Transverse colon (tissue), 4 donors: Measurements from ENCODE around the gene ZFPM1. TPM values are rescaled to one million over a fixed set of nuclear protein-coding genes. Genes with fewer than 3 reads are reported as not detected.

Experiments used
- DNase-seq: peaks from one replicate; pipeline ENCODE4 v3.0.0-alpha.2; 2019
- H3K27ac ChIP-seq, 4 donors: fragments of 200-600 bp; sonication (generic); 2 replicates each; pipeline ENCODE4 v1.5.1; 2016 to 2018; ENCODE audit warnings: inconsistent platforms in 4 of 4
- H3K27me3 ChIP-seq: fragments of 200-600 bp; sonication (generic); 2 replicates; pipeline ENCODE4 v1.5.1; 2017; ENCODE audit warnings: inconsistent platforms
- H3K36me3 ChIP-seq, 4 donors: fragments of 200-600 bp; sonication (generic); 2 replicates each; pipeline ENCODE4 v1.5.1; 2017 to 2019; ENCODE audit warnings: inconsistent platforms in 4 of 4
- H3K4me1 ChIP-seq, 4 donors: fragments of 200-600 bp; sonication (generic); 2 replicates each; pipeline ENCODE4 v1.5.1; 2017 to 2020; ENCODE audit warnings: inconsistent platforms in 4 of 4
- H3K4me3 ChIP-seq, 4 donors: fragments of 200-600 bp; sonication (generic); 1 replicate in 1 of 4; 2 replicates in 3 of 4; pipeline versions ENCODE4 v1.5.1 to v1.6.1; 2017 to 2019; ENCODE audit warnings: inconsistent platforms in 4 of 4
- H3K9me3 ChIP-seq, 2 donors: fragments of 200-600 bp; sonication (generic); 2 replicates each; pipeline ENCODE4 v1.5.1; 2017 to 2019; ENCODE audit warnings: inconsistent platforms in 2 of 2
- EP300 ChIP-seq: sonication (generic); formaldehyde crosslinking; IDR thresholded peaks from one replicate; pipeline ENCODE4 v1.6.1; 2017; ENCODE audit warnings: antibody characterized with exemption, low read depth
- POLR2A ChIP-seq: fragments of 450-650 bp; IDR thresholded peaks from one replicate; pipeline ENCODE4 v1.6.1; 2016; ENCODE audit warnings: antibody characterized with exemption, mild to moderate bottlenecking, moderate library complexity
- POLR2AphosphoS5 ChIP-seq, 3 donors: sonication (generic); formaldehyde crosslinking; IDR thresholded peaks; one replicate each; pipeline ENCODE4 v1.6.1; 2016; ENCODE audit warnings: antibody characterized with exemption in 3 of 3
- WGBS, 2 donors: methylation state at CpG; one replicate each; pipeline ENCODE4 v1.1.5; 2018; ENCODE audit warnings: low coverage in 1 of 2; 5-methylcytosine and 5-hydroxymethylcytosine counted together
- in situ Hi-C, 4 donors: fragments of 200-750 bp; cut with MboI; loops; one replicate each; pipeline versions ENCODE4 v1.15.0 to v1.15.1; 2017; ENCODE audit warnings: low sequenced_read_pairs in 3 of 4, low pct_ligation_motif_present in 1 of 4, low pct_unique_long_range_greater_than_20kb in 1 of 4
- intact Hi-C: fragments of 100-400 bp; cut with DNase I; formaldehyde crosslinking; loops from one replicate; pipeline ENCODE4 v1.15.1; 2023; ENCODE audit warnings: low total_unique reads
- total RNA-seq, 4 donors: library from RNA; depleted of rRNA; stranded (reverse); fragments of >200 nt; gene quantifications; one replicate each; pipeline ENCODE4 v1.1.0, GENCODE V29; 2016
- TF ChIP-seq, protein P1 (sequence below), 5 experiments: fragments of 200-600 bp in 3 of 5; fragments of 450-650 bp in 2 of 5; sonication (generic) in 3 of 5; IDR thresholded peaks; 1 replicate in 2 of 5; 2 replicates in 3 of 5; pipeline ENCODE4 v1.5.1; 2016 to 2017; ENCODE audit warnings: antibody characterized with exemption in 5 of 5, inconsistent platforms in 3 of 5, mild to moderate bottlenecking in 2 of 5, moderate library complexity in 1 of 5

Gene ZFPM1
- total RNA-seq, 4 donors from 2014 or later: 1.2 to 4.6 (median 3.1) TPM

DNA sequence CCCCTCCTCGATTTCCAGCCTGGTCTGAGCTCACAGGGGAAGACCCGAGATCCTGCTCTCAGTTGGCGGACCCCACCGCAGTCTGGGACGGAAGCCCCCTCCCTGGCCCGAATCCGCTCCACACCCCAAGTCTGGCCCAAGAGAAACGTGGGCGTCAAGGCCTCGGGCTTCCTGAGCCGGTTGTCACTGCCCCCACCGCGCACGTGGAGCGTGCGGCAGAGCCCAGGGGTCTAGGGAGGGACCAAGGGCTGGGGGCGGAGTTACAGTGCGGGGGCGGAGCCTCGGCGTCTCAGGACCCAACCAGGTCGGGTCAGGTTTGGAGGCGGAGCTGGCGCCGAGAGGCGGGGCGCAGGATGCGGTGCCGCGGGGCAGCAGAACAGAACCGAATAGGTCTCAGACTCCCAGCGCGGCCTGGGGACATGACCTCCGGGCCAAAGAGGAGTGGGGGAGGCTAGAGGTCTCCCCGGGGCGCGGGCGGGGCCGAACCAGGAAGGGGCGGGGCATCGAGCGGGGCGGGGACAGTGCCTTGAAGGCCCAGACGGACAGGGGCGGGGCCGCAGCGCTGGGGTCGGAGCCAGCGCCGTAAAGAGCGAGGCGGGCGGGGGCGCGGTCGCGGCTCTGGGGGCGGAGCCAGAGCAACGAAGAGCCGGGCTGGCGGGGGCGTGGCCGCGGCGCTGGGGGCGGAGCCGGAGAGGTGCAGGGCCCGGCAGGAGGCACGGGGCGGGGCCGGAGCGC is 431 bp upstream of the ZFPM1 start:
- peaks cover 19 to 40% (median 30%) of the 10 kb centered on the region in 4 donors for H3K4me1 ChIP-seq
- H3K27ac ChIP-seq: peak overlapping the region; percentile 73 to 85 (median 82)
- H3K4me3 ChIP-seq: peak overlapping the region; percentile 27 to 64 (median 60)
- in situ Hi-C loops: no loop called here
- H3K9me3 ChIP-seq: no peaks in the 10 kb centered on the region
- H3K36me3 ChIP-seq: no peaks in the 10 kb centered on the region
- TF ChIP-seq, protein P1, sequence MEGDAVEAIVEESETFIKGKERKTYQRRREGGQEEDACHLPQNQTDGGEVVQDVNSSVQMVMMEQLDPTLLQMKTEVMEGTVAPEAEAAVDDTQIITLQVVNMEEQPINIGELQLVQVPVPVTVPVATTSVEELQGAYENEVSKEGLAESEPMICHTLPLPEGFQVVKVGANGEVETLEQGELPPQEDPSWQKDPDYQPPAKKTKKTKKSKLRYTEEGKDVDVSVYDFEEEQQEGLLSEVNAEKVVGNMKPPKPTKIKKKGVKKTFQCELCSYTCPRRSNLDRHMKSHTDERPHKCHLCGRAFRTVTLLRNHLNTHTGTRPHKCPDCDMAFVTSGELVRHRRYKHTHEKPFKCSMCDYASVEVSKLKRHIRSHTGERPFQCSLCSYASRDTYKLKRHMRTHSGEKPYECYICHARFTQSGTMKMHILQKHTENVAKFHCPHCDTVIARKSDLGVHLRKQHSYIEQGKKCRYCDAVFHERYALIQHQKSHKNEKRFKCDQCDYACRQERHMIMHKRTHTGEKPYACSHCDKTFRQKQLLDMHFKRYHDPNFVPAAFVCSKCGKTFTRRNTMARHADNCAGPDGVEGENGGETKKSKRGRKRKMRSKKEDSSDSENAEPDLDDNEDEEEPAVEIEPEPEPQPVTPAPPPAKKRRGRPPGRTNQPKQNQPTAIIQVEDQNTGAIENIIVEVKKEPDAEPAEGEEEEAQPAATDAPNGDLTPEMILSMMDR (IDR thresholded peaks at IDR 0.05): peak in 1 of 5 experiments; percentile 3
- no peak for TF ChIP-seq POLR2AphosphoS5 (IDR thresholded peaks at IDR 0.05)
- TF ChIP-seq EP300: no peak
- no peak for TF ChIP-seq POLR2A
- intact Hi-C loops: no loop called here
- peaks cover 12% of the 10 kb centered on the region for H3K27me3 ChIP-seq
- peak; percentile 99 for DNase-seq
- 6% methylated on average over 39 of the region's 72 CpGs; no CpG with 5 or more reads in 1 of the 2 donors for WGBS, 2 donors

DNA sequence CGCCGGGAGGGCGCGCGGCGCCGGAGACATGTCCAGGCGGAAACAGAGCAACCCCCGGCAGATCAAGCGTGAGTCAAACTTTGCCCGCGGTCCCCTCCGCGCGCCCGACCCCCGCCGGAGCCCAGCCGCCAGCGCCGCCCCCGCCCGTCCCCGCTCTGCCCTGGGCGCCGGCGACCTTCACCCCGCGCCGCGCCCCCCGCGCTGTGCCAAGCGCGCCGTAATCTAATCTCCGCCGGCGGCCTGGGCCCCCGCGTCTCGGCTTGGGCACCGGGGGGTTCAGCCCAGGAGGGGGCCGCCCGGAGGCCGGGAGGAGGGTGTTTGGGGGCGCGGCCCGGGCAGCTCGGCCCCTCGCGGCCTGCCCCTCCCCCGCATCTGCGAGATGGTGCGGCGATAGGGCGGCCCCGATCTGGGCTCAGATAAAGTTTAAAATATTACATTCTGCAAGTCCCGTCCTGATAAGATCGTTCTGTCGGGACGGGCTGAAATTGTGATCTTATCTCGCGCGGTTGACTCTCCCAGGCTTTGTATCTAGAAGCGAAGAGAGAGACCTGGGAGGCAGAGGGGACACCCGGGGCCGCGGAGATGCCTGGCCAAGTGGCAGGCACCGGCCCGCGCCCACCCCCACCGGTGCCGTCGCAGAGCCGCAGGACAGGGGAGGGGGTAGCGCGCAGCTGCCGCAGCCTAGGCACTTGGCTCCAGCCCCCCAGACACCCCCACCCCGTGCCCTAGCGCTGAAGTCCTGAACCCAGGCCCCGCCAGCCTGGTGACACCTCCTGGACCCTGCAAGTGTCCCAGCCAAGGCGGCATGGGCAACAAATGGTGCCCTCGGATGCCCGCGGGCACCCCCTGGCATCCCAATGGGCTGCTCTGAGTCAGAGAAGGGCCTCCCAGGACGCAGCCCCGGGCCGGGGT is 787 bp downstream of the ZFPM1 start:
- intact Hi-C loops: no loop called here
- DNase-seq: no peak
- TF ChIP-seq EP300 (no peak), POLR2A (no peak), POLR2AphosphoS5 (IDR thresholded peaks at IDR 0.05) (no peak)
- TF ChIP-seq, protein P1 (IDR thresholded peaks at IDR 0.05): no peak

DNA sequence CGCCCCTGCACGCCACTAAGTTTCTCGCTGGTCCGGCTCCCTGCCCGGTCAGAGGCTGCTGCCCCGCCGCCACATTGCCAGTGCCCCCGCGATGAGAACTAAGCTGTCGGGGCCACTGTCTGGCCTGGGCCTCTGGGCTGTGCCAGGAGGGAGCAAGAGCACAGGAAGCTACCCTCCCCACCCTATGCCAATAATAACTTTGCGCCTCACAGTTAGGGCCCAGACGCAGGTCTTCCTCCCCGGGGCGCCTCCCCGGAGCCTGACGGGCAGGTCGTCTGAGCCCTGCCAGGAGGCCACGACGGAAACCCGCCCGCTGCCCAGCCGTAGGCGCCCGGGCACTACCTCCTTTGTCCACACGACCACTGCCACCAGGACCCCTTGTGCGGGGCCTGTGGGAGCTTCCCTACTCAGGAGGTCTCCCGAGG is 1.5 kb downstream of the ZFPM1 start:
- peak; percentile 64 for DNase-seq
- Histone ChIP-seq H3K27ac (peak overlapping the region; percentile 71 to 84 (median 76)), H3K4me1 (peaks cover 19 to 36% (median 30%) of the 10 kb centered on the region in 4 donors), H3K4me3 (peak overlapping the region; percentile 47 to 67 (median 60)), H3K27me3 (peaks cover 12% of the 10 kb centered on the region), H3K36me3 (no peaks in the 10 kb centered on the region), H3K9me3 (no peaks in the 10 kb centered on the region)
- in situ Hi-C loops: no loop called here
- TF ChIP-seq POLR2A (no peak), POLR2AphosphoS5 (IDR thresholded peaks at IDR 0.05) (peak in 1 of 3 donors; percentile 9), EP300 (no peak)
- TF ChIP-seq, protein P1 (IDR thresholded peaks at IDR 0.05): peak in 2 of 5 experiments; percentile 10 to 42
- WGBS, 2 donors: 4% methylated on average over 26 of the region's 27 CpGs; no CpG with 5 or more reads in 1 of the 2 donors
- intact Hi-C loops: no loop called here

More for the DNA sequence above, 787 bp downstream of the ZFPM1 start:
- 1% methylated on average over 35 of the region's 89 CpGs; no CpG with 5 or more reads in 1 of the 2 donors for WGBS, 2 donors
- Histone ChIP-seq H3K36me3 (no peaks in the 10 kb centered on the region), H3K9me3 (no peaks in the 10 kb centered on the region), H3K4me1 (peaks cover 19 to 36% (median 30%) of the 10 kb centered on the region in 4 donors), H3K27ac (peak overlapping the region; percentile 71 to 84 (median 76)), H3K4me3 (peak overlapping the region; percentile 47 to 67 (median 60)), H3K27me3 (peaks cover 12% of the 10 kb centered on the region)
- in situ Hi-C loops: no loop called here
